H1 (cell line): ENCODE data around the gene GNS. TPM values are rescaled to one million over a fixed set of nuclear protein-coding genes. Genes with fewer than 3 reads are reported as not detected.

Source experiments
- CTCF ChIA-PET: fragments of 300-600 bp; sonication (Branson Sonifier 250); formaldehyde crosslinking; loops from one replicate; lab custom pipeline; 2021; ENCODE audit not compliant: partially characterized antibody; lab: Charles Lee
- POLR2A ChIA-PET: fragments of 300-600 bp; sonication (Branson Sonifier 250); formaldehyde crosslinking; loops from one replicate; lab custom pipeline; 2021; ENCODE audit warnings: inconsistent platforms; ENCODE audit not compliant: partially characterized antibody; lab: Charles Lee
- DNase-seq, 2 experiments: peaks; one replicate each; pipeline versions ENCODE4 v3.0.0 to v3.0.0-alpha.2; 2010 to 2022; ENCODE audit warnings: low spot score in 2 of 2, low read depth in 1 of 2, mixed read lengths in 1 of 2
- FAIRE-seq: peaks from 2 replicates; lab custom pipeline; 2011; peaks lifted over from hg19 to GRCh38; lab: Jason Lieb, UNC
- H2AFZ ChIP-seq: 2 replicates; pipeline ENCODE4 v1.8.1; 2012; ENCODE audit warnings: low read length, inconsistent platforms
- H2AK5ac ChIP-seq: 2 replicates; pipeline ENCODE4 v1.6.1; 2013; ENCODE audit warnings: low read depth, low read length
- H2BK120ac ChIP-seq: replicated peaks from 2 replicates; pipeline ENCODE3; 2013; ENCODE audit warnings: low read depth, low read length, inconsistent platforms
- H2BK12ac ChIP-seq: 2 replicates; pipeline ENCODE4 v1.6.1; 2013; ENCODE audit warnings: low read depth, low read length
- H2BK15ac ChIP-seq: 2 replicates; pipeline ENCODE4 v1.6.1; 2013; ENCODE audit warnings: low read length
- H2BK20ac ChIP-seq: 2 replicates; pipeline ENCODE4 v1.6.1; 2013; ENCODE audit warnings: low read length
- H2BK5ac ChIP-seq: 2 replicates; pipeline ENCODE4 v1.6.1; 2013; ENCODE audit warnings: low read depth, low read length
- H3K14ac ChIP-seq: 2 replicates; pipeline ENCODE4 v1.6.1; 2013; ENCODE audit warnings: inconsistent platforms; ENCODE audit not compliant: insufficient read length
- H3K18ac ChIP-seq: 2 replicates; pipeline ENCODE4 v1.6.1; 2013; ENCODE audit warnings: low read length; ENCODE audit errors: extremely low read depth
- H3K23ac ChIP-seq: 2 replicates; pipeline ENCODE4 v1.6.1; 2013; ENCODE audit warnings: inconsistent platforms; ENCODE audit not compliant: insufficient read length
- H3K23me2 ChIP-seq: 2 replicates; pipeline ENCODE4 v1.6.1; 2013; ENCODE audit warnings: low read depth, low read length
- H3K27ac ChIP-seq: 2 replicates; pipeline ENCODE4 v1.6.1; 2011; ENCODE audit warnings: low read depth, low read length, inconsistent platforms
- H3K27me3 ChIP-seq, 4 experiments: replicated peaks in 1 of 4; 1 replicate in 1 of 4; 2 replicates in 3 of 4; pipeline versions ENCODE4 v1.6.1 to v1.8.1; 2011 to 2013; ENCODE audit warnings: low read length in 3 of 4, mild to moderate bottlenecking in 3 of 4, inconsistent platforms in 2 of 4, mixed read lengths in 2 of 4, moderate library complexity in 1 of 4; ENCODE audit not compliant: control insufficient read depth in 3 of 4, insufficient read depth in 3 of 4; ENCODE audit errors: extremely low read depth in 1 of 4
- H3K36me3 ChIP-seq, 4 experiments: 2 replicates each; pipeline versions ENCODE4 v1.6.1 to v1.8.1; 2011 to 2013; ENCODE audit warnings: mild to moderate bottlenecking in 4 of 4, low read length in 3 of 4, moderate library complexity in 2 of 4, control low read depth in 1 of 4, inconsistent platforms in 1 of 4; ENCODE audit not compliant: insufficient read depth in 4 of 4, control insufficient read depth in 2 of 4
- H3K4ac ChIP-seq: replicated peaks from 2 replicates; pipeline ENCODE3; 2013; ENCODE audit warnings: low read length, low read depth, mixed read lengths, inconsistent platforms; ENCODE audit not compliant: insufficient read length
- H3K4me1 ChIP-seq, 4 experiments: replicated peaks in 1 of 4; 1 replicate in 1 of 4; 2 replicates in 3 of 4; pipeline versions ENCODE4 v1.6.1 to v1.8.1; 2011 to 2013; ENCODE audit warnings: low read length in 3 of 4, inconsistent platforms in 2 of 4, mixed read lengths in 1 of 4; ENCODE audit not compliant: insufficient read depth in 4 of 4, control insufficient read depth in 3 of 4
- H3K4me2 ChIP-seq, 2 experiments: 2 replicates each; pipeline versions ENCODE4 v1.6.1 to v1.8.1; 2011 to 2013; ENCODE audit warnings: low read depth in 2 of 2, low read length in 2 of 2, control low read depth in 1 of 2, inconsistent platforms in 1 of 2, mild to moderate bottlenecking in 1 of 2; ENCODE audit not compliant: insufficient read depth in 1 of 2
- H3K4me3 ChIP-seq, 4 experiments: fragments of 200-600, 300-600 bp in 1 of 4; sonication (generic), shearing (Covaris generic), sonication (Bioruptor Twin) in 1 of 4; 2 replicates each; pipeline versions ENCODE4 v1.5.1 to v1.8.1; 2011 to 2016; ENCODE audit warnings: low read length in 4 of 4, low read depth in 3 of 4, control low read depth in 2 of 4, inconsistent platforms in 2 of 4, mild to moderate bottlenecking in 2 of 4, mixed read lengths in 1 of 4, moderate library complexity in 1 of 4; ENCODE audit not compliant: insufficient read depth in 2 of 4; ENCODE audit errors: extremely low read depth in 1 of 4
- H3K56ac ChIP-seq: replicated peaks from 2 replicates; pipeline ENCODE3; 2013; ENCODE audit warnings: low read depth, mild to moderate bottlenecking, mixed read lengths, low read length, inconsistent platforms; ENCODE audit not compliant: insufficient read length
- H3K79me1 ChIP-seq: 2 replicates; pipeline ENCODE4 v1.6.1; 2013; ENCODE audit warnings: low read depth, low read length, control low read depth
- H3K79me2 ChIP-seq, 2 experiments: 2 replicates each; pipeline versions ENCODE4 v1.6.1 to v1.8.1; 2012 to 2013; ENCODE audit warnings: low read length in 2 of 2, mild to moderate bottlenecking in 2 of 2, inconsistent platforms in 1 of 2; ENCODE audit not compliant: insufficient read depth in 2 of 2, control insufficient read depth in 1 of 2
- H3K9ac ChIP-seq, 4 experiments: replicated peaks in 1 of 4; 1 replicate in 1 of 4; 2 replicates in 3 of 4; pipeline versions ENCODE4 v1.6.1 to v1.8.1; 2011 to 2013; ENCODE audit warnings: low read depth in 3 of 4, low read length in 3 of 4, control low read depth in 2 of 4, mild to moderate bottlenecking in 2 of 4, moderate library complexity in 2 of 4, inconsistent platforms in 1 of 4; ENCODE audit errors: extremely low read depth in 1 of 4
- H3K9me3 ChIP-seq, 2 experiments: 2 replicates each; pipeline versions ENCODE4 v1.6.1 to v1.8.1; 2012 to 2013; ENCODE audit warnings: mild to moderate bottlenecking in 2 of 2, moderate library complexity in 2 of 2, control low read depth in 1 of 2, inconsistent platforms in 1 of 2, low read depth in 1 of 2, low read length in 1 of 2, mixed read lengths in 1 of 2; ENCODE audit not compliant: insufficient read depth in 2 of 2
- H4K20me1 ChIP-seq, 2 experiments: replicated peaks in 1 of 2; 2 replicates each; pipeline versions ENCODE3 to v1.8.1; 2011 to 2013; ENCODE audit warnings: inconsistent platforms in 2 of 2, low read length in 2 of 2, mild to moderate bottlenecking in 1 of 2; ENCODE audit not compliant: insufficient read depth in 2 of 2, control insufficient read depth in 1 of 2
- H4K5ac ChIP-seq: 2 replicates; pipeline ENCODE4 v1.6.1; 2013; ENCODE audit warnings: low read length, low read depth, mixed read lengths, inconsistent platforms; ENCODE audit not compliant: insufficient read length
- H4K8ac ChIP-seq: 2 replicates; pipeline ENCODE4 v1.8.0; 2013; ENCODE audit warnings: mild to moderate bottlenecking, moderate library complexity, low read length, inconsistent platforms; ENCODE audit not compliant: insufficient read depth; ENCODE audit errors: extremely low read depth
- H4K91ac ChIP-seq: replicated peaks from 2 replicates; pipeline ENCODE3; 2013; ENCODE audit warnings: low read length, mixed read lengths, inconsistent platforms; ENCODE audit not compliant: insufficient read length
- BCL11A ChIP-seq, 2 experiments: IDR thresholded peaks; one replicate each; pipeline ENCODE4 v1.6.1; 2011; ENCODE audit warnings: low read depth in 2 of 2, low read length in 2 of 2, mild to moderate bottlenecking in 2 of 2
- CBX5 ChIP-seq: fragments of 300-800, 300-1000 bp; sonication (generic); IDR thresholded peaks from 2 replicates; pipeline ENCODE4 v1.7.1; 2016; ENCODE audit warnings: antibody characterized with exemption, low read length, low read depth
- CEBPB ChIP-seq: IDR thresholded peaks from 2 replicates; pipeline ENCODE4 v1.6.1; 2012; ENCODE audit warnings: low read depth, low read length
- CHD1 ChIP-seq: IDR thresholded peaks from 2 replicates; pipeline ENCODE4 v1.6.1; 2012; ENCODE audit warnings: low read depth, low read length, improper control_type of control experiment
- HDAC2 ChIP-seq, 2 experiments: fragments of 300-600 bp in 1 of 2; sonication (generic) in 1 of 2; IDR thresholded peaks; 2 replicates each; pipeline ENCODE4 v1.6.1; 2011 to 2012; ENCODE audit warnings: low read depth in 2 of 2, low read length in 2 of 2, mild to moderate bottlenecking in 2 of 2, moderate library complexity in 2 of 2, borderline replicate concordance in 1 of 2, inconsistent platforms in 1 of 2
- KDM1A ChIP-seq: fragments of 200-600, 300-600 bp; sonication (generic); IDR thresholded peaks from 2 replicates; pipeline ENCODE4 v1.7.1; 2016; ENCODE audit warnings: mild to moderate bottlenecking, low read length, borderline replicate concordance
- NANOG ChIP-seq: IDR thresholded peaks from 2 replicates; pipeline ENCODE4 v1.6.1; 2011; ENCODE audit warnings: low read length, low read depth, mild to moderate bottlenecking, inconsistent platforms; ENCODE audit not compliant: insufficient read depth, poor library complexity, severe bottlenecking
- POLR2A ChIP-seq, 2 experiments: IDR thresholded peaks; 1 replicate in 1 of 2; 2 replicates in 1 of 2; pipeline ENCODE4 v1.6.1; 2011; ENCODE audit warnings: low read depth in 2 of 2, low read length in 2 of 2, mild to moderate bottlenecking in 2 of 2; ENCODE audit errors: control extremely low read depth in 1 of 2
- POLR2AphosphoS5 ChIP-seq: IDR thresholded peaks from 2 replicates; pipeline ENCODE4 v1.6.1; 2011; ENCODE audit warnings: low read depth, low read length
- SIN3A ChIP-seq, 2 experiments: IDR thresholded peaks in 1 of 2; conservative IDR thresholded peaks in 1 of 2; 2 replicates each; pipeline ENCODE4 v1.6.1; 2011 to 2012; ENCODE audit warnings: low read length in 2 of 2, improper control_type of control experiment in 1 of 2, low read depth in 1 of 2, mild to moderate bottlenecking in 1 of 2
- SRF ChIP-seq: IDR thresholded peaks from 2 replicates; pipeline ENCODE4 v1.6.1; 2011; ENCODE audit warnings: mild to moderate bottlenecking, low read depth, low read length, moderate library complexity
- TAF1 ChIP-seq: IDR thresholded peaks from 2 replicates; pipeline ENCODE4 v1.6.1; 2011; ENCODE audit warnings: mild to moderate bottlenecking, low read depth, low read length
- TBP ChIP-seq: IDR thresholded peaks from 2 replicates; pipeline ENCODE4 v1.6.1; 2011; ENCODE audit warnings: low read depth, low read length, improper control_type of control experiment
- YY1 ChIP-seq: IDR thresholded peaks from 2 replicates; pipeline ENCODE4 v1.6.1; 2011; ENCODE audit warnings: low read depth, mild to moderate bottlenecking, low read length
- WGBS, 2 experiments: shearing (Covaris generic) in 1 of 2; methylation state at CpG; one replicate each; pipeline versions ENCODE4 v1.1.6 to v1.1.7; 2013 to 2015; ENCODE audit warnings: low lambda C conversion rate in 2 of 2, mixed read lengths in 2 of 2, inconsistent platforms in 1 of 2, low coverage in 1 of 2, missing lambda C conversion rate in 1 of 2; ENCODE audit not compliant: insufficient replicate concordance in 2 of 2, insufficient coverage in 1 of 2, insufficient read length in 1 of 2; ENCODE audit errors: extremely low coverage in 1 of 2, missing lambda C conversion rate in 1 of 2; 5-methylcytosine and 5-hydroxymethylcytosine counted together
- polyA plus RNA-seq, 7 experiments: library from polyadenylated mRNA; depleted of rRNA in 3 of 7; stranded (reverse) in 5 of 7; unstranded in 2 of 7; fragments of >200 nt in 5 of 7; fragments of 200-250 nt in 2 of 7; gene quantifications; 1 replicate in 5 of 7; 2 replicates in 1 of 7; 4 replicates in 1 of 7; pipeline versions ENCODE4 v1.2.1 to v1.2.3, GENCODE V29; 2011 to 2013; ENCODE audit warnings: missing spikeins in 2 of 7, mixed read lengths in 2 of 7
- total RNA-seq: library from RNA; stranded (reverse); fragmentation: NEBNext Ultra II Directional; extraction: Animal tissue kit (Norgen Biotek cat#: 25700); gene quantifications from 2 replicates; pipeline ENCODE4 v1.2.1, GENCODE V29; 2021

Gene GNS
- total and polyA plus RNA-seq, 2 of the 8 experiments (the other 6 are each of a cell fraction or from before 2014, with no cell fraction given), result 16.0 to 28.5 TPM

- no peak overlapping the region for H3K4me3 ChIP-seq
- ChIA-PET CTCF (interaction anchor here (1.0 kb wide), 1 partner anchor 10 kb away, joined by 3 read pairs; no protein-coding TSS in a partner anchor), POLR2A (no interaction called here)
- peaks cover 5% of the 10 kb centered on the region for H3K23me2 ChIP-seq
- no peak overlapping the region for H3K23ac ChIP-seq
- no peak overlapping the region for H3K4me2 ChIP-seq
- H4K8ac ChIP-seq, result no peak overlapping the region
- H3K36me3 ChIP-seq, result peaks cover 0 to 2% (median 0%) of the 10 kb centered on the region in 4 experiments; a peak in 2 of 8 replicates
- no peak overlapping the region for H3K9ac ChIP-seq
- peaks cover 0 to 4% of the 10 kb centered on the region in 2 experiments for H4K20me1 ChIP-seq
- H3K27me3 ChIP-seq, result no peaks in the 10 kb centered on the region
- DNase-seq (no peak), FAIRE-seq (no peak)
- no peak overlapping the region for H3K18ac ChIP-seq
- H2BK20ac ChIP-seq, result no peak overlapping the region
- no peak overlapping the region for H2AFZ ChIP-seq
- no peak overlapping the region for H2BK15ac ChIP-seq
- no peak overlapping the region for H4K91ac ChIP-seq
- H3K4me1 ChIP-seq, result no peaks in the 10 kb centered on the region; a peak in 1 of 7 replicates
- no peaks in the 10 kb centered on the region for H3K9me3 ChIP-seq
- H2BK120ac ChIP-seq, result no peak overlapping the region
- H2BK12ac ChIP-seq, result no peak overlapping the region
- H3K27ac ChIP-seq, result no peak overlapping the region
- no peak overlapping the region for H3K14ac ChIP-seq
- H2BK5ac ChIP-seq, result no peak overlapping the region
- H4K5ac ChIP-seq, result no peak overlapping the region
- H3K79me1 ChIP-seq, result peaks cover 6% of the 10 kb centered on the region; the same call in 1 of the 2 replicates
- H2AK5ac ChIP-seq, result no peak overlapping the region
- peaks cover 0 to 16% of the 10 kb centered on the region in 2 experiments; a peak in 3 of 4 replicates for H3K79me2 ChIP-seq
- H3K4ac ChIP-seq, result no peak overlapping the region
- H3K56ac ChIP-seq, result no peak overlapping the region
- 92% methylated on average over 2 of the region's 2 CpGs; no CpG with 5 or more reads in 1 of the 2 experiments for WGBS, 2 experiments
- no peak for TF ChIP-seq CBX5
- TF ChIP-seq CEBPB, result no peak
- TF ChIP-seq TBP, result no peak
- TF ChIP-seq BCL11A (IDR thresholded peaks at IDR 0.05; ENCODE audit: low read depth in 2 of 2, low read length in 2 of 2), result no peak
- no peak for TF ChIP-seq KDM1A
- TF ChIP-seq CHD1, result no peak
- no peak for TF ChIP-seq SRF
- TF ChIP-seq POLR2A (IDR thresholded peaks at IDR 0.05; ENCODE audit: control extremely low read depth in 1 of 2, low read depth in 2 of 2, low read length in 2 of 2), result no peak
- TF ChIP-seq POLR2AphosphoS5, result no peak
- TF ChIP-seq SIN3A (conservative IDR thresholded peaks at IDR 0.05 in 1 of 2, IDR thresholded peaks at IDR 0.05 in 1 of 2; ENCODE audit: low read depth in 1 of 2, low read length in 2 of 2), result no peak
- TF ChIP-seq TAF1, result no peak
- no peak for TF ChIP-seq YY1
- no peak for TF ChIP-seq NANOG
- no peak for TF ChIP-seq HDAC2 (IDR thresholded peaks at IDR 0.05; ENCODE audit: borderline replicate concordance in 1 of 2, low read depth in 2 of 2, low read length in 2 of 2)
Observed at GRCh38 chr12:64756376-64756775, 2.8 kb downstream of the GNS start.
